Amniotic stem cell (primary cell): ENCODE results near the gene PRDM2.

Experiments
- DNase-seq: peaks from one replicate; lab custom pipeline; 2025; lab: John Stamatoyannopoulos, UW

Gene PRDM2

DNA sequence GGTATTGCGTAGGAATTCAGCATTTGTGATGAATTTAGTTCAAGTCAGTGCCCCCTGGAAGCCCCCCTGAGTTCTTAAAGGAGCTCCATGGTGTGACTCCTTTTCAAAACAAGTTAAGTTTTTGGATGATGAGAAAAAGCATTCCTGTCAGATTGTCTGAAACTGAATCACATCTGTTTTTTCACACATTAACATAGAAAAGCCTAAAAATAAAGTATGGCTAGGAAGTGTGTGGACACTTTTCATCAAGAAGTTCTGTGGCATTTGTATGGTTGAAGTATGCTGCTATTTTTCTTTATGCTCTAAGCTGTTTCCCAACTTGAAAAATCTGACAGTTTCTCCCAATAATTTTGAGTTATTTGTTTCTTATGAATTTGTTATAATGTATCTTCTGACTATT is 33.7 kb downstream of the PRDM2 start:
- DNase-seq: no peak

DNA sequence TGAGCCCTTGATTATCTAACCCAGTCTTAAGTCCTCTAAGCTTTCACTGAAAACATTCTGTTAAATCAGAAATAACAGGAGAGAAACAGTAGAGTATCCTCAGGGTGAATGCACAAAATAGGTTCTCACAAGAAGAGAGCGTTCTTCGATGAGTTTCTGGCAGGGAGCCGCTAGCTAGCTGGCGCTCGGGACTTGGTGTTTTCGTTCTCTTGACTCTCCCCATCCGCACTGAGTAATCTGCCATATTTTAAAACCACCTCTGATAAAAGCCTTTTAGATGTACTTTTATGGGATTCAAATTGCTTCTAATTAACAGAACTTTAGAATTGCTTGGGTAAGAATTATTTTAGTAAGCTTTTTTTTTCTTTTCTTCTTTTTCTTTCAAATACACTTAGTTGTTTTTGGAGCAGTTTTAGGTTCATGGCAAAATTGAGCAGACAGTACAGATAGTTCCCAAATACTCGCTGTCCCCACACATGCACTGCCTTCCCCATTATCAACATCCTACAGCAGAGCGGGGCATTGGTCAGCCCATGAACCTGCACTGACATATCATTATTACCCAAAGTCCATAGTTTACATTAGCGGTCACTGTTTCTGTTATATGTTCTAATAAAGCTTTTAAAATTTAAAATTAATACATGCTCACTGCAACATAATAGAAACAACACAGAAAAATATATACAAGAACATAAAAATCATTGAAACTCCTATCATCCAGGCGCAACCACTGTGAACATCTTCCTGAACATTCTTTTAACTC is 35.4 kb downstream of the PRDM2 start:
- DNase-seq: no peak

DNA sequence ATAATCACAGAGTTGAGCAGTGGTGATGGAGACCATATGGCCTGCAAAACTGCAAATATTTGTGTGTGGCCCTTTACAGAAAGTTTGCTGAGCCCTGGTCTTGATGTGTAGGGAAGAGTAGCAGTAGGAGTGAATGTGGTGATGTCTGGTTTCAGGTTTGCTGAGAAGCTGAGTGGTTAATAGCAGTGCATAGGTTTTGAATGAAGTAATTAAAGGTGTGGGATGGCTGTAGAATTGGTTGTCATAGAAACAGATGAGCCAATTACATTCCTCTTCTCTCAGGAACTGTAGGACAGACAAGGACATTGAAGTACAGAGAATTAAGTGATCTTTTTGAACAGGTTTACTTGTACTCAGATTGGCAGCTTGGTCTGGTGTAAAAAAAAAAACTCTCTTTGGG is 37.4 kb downstream of the PRDM2 start:
- no peak for DNase-seq

DNA sequence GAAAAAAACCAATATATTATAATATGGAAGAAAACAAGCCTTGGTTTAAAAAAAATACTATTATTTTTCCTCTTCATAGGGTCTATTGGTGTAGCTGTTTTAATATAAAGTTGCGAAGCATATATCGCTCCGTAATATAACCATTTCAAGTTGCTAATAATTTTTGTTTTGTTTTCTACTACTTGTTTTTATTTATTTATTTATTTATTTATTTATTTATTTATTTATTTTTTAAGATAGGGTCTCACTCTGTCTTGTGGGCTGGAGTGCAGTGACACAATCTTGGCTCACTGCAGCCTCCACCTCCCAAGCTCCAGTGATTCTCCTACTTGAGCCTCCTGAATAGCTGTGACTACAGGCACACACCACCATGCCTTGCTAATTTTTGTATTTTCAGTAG is 46.4 kb downstream of the PRDM2 start:
- DNase-seq: no peak

DNA sequence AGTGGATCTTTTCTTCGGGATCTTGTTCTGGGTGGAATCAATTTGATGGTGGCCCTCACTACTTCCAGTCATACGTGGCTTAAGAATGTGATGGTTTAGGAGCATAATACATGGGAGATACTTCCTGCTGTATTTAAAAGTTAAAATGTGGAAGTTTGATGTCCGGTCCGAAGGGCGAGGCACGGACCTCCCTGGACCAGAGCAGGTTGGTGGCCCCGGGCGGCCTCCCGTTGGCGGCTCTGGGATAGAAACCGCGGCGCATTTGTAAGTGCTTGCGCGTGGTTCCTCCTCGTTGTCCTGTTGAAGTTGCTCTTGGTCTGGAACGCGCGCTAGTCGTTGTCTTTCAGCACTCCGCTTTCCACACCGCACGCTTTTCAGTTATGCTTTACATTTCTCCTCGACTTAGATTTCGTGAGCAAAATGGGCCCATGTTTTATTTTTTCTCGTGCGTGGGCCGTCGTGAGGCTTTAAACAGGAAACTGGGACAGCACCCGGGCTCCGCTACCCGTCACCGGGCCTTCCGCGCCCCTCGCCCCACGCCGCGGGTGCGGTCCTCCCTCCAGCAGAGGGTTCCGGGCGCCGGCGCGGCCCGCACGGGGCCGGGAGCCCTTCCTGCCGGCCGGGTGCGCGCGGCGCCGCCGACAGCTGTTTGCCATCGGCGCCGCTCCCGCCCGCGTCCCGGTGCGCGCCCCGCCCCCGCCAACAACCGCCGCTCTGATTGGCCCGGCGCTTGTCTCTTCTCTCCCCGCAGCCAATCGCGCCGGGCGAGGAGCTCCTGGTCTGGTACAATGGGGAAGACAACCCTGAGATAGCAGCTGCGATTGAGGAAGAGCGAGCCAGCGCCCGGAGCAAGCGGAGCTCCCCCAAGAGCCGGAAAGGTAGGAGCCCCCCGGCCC is 48.9 kb downstream of the PRDM2 start:
- peak; percentile 91 for DNase-seq

DNA sequence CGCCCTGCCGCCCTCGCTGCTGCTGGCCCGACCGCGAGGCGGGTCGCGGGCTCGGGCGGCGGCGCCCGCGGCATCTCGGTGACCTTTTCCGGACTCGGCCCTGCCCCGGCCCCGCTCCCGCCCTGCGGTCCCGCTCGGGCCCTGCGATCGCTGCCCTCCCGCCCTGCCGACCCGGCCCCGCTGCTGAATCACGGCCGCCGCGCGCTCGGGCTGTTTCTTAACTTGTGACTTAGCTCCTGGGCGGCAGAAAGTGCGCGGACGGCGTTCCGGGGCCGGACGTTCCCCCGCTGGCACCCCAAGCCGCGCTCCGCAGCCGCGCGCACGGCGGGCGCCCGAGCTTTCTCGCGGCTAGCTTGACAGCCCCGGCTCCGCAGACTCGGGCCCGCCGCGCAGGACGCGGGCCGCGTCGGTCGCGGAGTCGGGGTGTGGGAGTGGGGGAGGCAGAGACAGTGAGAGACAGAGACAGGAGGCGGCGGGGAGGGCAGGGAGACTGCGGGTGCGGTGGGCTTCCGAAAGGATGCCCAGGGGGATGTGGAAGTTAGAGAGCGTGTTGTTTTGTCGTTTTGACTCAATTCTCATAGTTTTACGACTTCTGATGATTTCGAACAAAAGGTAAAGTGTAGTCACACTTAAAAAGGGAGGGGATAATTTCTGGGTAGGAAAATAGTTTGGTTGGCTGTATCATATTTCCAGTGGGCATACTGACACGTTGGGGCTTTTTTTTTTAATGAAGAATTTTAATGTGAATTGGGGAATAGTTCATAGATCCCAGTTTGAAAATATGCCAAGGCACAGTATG is 49.8 kb downstream of the PRDM2 start:
- no peak for DNase-seq

DNA sequence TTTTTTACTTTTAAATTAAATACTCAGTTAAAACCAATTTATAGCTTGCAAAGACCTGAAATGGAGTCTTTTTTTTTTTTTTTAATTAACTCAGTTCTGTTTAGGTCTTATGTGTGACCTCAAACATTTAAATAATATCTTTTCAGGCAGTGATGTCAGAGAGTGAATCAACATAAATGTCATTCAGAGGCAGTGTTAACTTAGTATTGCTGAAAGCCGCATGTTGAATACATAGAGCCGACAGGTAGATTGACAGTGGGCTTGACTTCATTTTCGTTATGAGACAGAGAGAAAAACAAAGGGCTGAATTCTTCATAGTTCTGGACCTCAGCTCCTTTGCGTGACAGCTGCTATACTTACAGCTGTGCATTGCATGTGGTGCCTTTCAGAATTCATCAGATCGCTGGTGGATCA is 51.5 kb downstream of the PRDM2 start:
- no peak for DNase-seq

DNA sequence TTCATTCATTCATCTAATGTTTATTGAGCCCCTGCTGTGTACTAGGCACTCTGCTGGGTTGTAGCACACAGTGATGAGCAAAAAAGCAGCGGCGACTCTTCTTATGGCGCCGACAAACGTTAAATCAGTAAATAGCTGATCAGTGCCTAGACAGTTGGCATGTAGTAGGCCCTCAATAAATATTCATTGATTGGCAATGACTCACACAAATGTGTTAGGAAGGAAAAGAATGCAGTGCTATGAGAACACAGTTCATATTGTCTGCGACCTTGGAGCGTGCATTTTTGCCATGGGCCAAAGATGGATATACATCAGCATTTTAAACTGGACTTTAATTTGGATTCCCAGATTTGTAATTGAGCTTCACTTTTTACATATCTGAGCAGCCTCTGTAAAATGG is 52.0 kb downstream of the PRDM2 start:
- no peak for DNase-seq

DNA sequence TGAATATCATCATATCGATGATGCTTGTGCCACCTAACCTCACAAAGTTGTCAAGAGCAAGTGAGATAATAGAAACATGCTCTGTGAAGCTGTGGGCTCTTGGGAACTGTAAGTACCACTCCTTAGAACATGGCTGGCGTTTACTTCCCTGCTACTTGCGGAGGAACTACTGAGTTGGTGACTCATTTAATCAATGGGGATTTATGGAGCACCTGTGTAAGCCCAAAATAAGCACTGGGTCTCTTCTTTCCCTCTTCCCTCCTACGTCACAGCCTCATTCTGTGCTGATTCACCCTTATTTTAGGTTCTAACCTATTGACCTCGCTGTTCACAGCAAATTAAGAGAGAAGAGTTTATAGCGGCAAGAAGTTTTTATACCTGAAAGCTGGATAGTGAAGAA is 52.9 kb downstream of the PRDM2 start:
- no peak for DNase-seq

DNA sequence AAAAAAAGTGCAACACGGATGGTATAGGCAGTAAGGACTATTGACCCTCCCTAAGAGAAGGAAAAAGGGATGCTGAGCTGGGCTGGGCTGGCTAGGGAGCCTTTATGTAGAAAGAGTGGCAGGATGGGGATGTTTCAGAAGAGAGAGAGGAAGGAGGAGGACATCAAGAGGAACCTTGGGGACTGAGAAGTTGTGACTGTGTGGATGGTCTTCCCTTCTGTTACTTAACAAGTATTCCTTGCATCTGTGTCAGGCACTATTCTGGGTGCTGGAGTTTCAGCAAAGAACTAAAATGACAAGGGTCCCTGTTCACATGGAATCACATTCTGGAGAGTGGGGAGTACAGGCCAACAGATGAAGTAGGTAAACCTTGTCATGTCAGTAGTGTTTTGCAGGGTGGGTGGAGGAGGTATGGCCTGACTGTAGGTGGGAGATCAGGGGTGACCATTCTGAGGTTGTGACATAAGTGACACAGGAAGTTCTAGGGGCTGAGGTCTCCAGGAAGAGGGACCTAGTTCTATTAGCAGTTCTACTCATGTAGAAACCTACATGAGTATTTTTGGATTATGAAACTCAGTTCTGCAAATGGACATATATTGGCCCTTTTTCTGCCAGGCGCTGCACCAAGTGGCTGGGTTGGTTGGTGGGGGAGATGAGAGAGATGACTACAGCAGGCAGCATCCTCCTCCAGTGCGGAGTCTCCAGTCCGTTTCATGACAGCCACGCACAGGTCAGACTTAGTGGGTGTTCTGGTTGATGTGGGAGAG is 53.8 kb downstream of the PRDM2 start:
- no peak for DNase-seq

DNA sequence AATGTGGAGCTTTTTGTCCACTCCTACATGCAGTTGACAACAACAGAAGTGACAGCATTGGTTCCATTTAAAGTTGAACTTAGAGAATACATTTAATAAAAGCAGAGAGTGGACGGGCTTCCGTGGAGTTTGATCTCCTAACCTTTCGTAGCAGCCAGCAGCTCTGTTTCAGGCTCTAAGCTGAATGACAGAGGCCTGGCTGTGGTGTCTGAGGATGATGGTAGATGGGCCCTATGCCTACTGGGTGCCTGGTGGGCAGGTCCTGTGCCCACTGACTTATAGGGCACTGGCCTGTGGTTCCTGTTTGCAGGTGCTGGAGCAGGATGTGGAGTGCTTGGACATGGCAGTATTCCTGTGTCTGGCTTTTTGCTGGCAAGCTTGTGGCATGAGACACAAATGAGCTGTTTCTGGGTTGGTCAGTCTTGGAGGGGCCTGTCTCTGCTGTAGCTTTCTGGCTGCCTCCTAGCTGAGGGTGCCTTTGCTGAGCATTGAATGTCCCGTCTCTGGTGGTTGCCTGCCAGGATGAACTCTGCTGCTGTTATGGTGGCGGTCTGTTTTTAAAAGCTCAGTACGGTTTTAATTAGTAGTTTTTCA is 54.6 kb downstream of the PRDM2 start:
- no peak for DNase-seq

DNA sequence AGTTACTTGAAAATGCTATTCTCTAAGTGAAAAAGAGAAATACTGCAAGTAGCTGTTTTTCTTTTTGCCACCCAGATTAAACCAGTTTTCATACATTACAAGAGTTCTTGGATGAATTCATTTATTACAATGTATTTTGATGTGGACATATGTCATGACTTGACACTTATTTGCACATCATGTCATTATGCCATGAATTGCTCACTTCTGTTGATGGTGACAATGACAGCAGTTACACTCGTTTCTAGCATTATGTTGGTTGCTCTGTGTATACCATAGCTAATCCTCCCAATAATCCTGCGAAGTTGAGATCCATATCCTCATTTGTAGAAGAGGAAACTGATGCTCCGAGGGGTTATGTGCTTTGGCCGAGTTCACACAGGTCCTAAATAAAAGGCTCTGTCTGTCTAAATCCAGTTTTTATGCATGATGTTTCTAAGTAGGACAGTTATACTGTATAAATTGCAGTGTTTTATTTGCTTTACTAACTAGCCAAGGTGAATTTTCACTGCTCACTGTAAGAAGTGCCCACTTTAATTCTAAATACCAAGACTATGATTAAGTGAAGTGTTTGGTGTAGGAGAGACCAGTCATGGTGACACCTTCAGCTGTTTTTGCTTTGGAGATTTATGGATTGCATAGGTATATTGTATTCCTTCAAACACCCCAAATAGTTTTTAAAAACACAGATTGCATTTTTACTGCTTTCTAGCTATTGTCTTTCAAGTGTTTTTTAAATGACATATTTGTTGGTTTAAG is 56.7 kb downstream of the PRDM2 start:
- no peak for DNase-seq

DNA sequence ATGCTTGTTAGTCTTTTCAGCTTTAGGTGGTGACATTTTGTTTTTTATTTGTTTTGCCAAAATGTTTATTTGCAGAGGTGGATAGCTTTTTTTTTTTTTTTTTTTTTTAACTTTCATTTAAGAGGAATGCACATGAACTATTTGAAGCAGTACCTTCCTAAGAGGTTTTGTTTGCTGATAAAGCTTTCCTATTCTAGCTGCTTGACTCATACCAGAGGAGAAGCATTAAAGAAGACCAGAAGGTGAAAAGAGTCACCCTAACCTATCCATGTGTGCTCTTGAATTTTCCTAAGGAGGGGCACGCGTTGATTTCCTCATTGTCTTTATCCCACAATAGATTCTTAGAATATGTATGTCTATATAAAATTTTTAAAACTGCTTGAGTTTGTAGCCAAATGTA is 57.7 kb downstream of the PRDM2 start:
- DNase-seq: no peak

DNA sequence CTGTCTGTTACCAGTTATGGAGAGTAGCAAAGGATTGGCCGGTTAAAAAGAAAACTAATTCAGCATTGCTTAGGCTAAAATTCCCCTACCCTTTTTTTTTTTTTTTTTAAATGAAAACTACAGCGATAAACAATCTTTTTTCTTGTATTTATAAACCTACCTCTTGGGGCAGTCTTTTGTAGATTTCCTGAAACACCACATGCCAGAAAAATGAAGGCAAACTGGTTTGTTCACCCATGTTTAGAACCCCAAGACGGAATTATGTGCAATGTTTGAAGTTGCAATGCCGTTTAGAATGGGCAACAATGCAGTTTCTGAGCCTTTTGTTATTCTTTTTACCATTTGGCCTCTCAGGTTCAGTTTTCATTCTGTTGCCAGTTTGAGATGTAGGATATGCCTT is 59.1 kb downstream of the PRDM2 start:
- DNase-seq: no peak

DNA sequence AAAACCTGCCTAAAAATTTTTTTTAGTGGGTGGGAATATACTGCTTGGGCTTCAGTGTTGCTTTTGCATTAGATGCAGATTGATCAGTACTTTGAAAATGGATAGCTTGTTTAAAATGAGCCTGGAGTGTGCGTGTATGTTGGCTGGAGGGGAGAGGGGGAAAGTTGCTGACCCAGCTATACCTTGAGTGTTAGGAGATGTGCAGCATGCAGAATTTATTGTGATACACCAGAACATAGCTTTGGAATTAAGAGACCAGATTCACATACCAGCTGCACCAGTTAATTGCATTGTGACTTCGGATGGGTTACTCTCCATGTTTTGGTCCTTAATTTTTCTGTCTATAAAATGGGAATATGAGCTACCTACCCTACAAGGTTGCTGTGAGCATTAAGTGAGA is 60.4 kb downstream of the PRDM2 start:
- no peak for DNase-seq

DNA sequence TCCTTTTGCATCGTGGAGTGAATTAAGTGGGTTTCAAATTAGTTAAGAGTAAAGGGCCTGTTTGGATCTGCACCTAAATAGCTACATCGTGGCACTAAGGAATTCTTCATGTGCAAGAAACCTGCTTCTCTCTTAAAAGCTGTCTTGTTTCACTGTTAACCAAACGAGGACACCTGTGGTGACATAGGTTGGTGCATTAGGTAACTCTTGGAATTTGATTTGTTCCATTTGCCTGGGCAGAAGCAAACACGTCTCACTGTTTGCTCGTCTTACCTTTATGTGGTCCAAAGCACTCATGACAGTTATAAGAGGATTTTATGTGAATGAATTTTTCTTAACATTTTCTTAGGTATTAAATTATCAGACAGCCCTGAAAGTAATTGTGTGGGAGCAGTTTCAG is 60.9 kb downstream of the PRDM2 start:
- DNase-seq: no peak

DNA sequence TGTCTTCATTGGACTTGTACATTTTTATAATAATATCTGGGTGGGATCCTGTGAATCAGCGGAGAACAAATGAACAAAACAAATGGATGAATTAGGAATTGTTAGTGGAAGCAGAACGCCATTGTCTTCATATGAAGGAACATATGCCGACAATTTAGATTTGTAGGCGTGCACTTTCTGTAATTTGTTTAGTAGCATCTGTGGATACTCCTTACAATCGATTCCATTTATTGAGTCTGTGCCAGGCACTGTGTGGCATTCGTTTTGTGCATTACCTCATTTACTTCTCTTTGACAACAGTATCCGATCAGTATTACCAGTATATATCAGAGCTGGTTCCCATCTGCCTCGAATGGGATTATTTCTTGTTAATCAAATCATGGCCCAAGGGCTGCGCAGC is 61.9 kb downstream of the PRDM2 start:
- no peak for DNase-seq

DNA sequence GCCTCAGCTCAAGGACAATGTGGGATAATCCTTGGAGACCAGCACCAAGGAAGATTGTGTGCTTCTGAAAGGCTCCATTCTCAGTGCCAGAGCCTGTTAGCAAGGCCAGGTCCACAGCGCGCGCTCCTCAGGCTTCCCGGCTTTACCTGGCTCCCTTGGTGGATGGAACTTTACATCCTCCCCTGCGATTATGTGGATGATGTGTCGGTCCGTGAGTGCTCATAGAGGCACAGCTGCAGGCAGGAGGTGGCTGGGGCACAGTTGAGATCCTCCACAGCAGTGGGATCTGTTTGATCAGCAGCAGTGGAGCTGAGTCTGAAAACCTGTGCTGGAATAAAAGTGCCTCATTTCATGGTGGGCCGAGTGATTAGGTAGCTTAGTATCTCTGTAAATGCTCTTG is 62.7 kb downstream of the PRDM2 start:
- no peak for DNase-seq

DNA sequence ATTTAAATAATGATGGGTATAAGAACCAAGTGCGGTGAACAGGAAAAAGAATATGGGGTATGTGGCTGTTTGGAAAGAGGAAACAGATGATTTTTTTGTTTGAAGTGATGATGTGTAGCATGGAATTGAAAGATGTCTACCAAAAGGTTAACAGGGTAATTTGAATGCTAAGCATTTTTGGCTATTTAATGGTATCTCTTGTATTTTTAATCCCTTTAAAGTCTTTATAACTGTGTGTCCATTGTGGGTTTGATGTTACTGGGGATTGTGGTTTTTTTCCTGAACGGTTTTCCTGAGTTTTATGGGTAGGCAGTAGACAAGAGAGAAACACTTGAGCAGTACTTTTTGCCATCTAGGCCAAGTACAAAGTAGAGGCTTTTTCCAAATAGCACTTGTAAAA is 63.2 kb downstream of the PRDM2 start:
- no peak for DNase-seq

DNA sequence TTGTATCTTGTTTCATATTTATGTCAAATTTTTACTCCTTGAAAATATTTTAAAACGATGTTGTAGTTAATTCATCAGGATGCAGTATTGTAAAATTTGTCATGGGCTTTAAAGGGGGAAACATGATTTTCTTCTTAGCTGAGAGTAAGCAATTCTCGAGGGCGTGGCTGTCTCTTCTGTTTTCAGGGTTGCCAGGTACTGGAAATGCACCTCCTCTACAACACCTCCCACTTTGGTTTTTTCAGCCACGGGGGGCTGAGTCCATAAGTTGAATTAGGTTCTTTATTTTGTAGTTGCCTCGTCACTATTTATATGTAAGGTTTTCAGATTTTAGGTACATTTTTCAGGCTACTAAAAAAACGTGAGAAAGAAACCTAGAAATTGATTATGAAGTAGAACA is 64.0 kb downstream of the PRDM2 start:
- DNase-seq: no peak
